IMR-90 (cell line): ENCODE data around the gene FGD3. TPM values are rescaled to one million over a fixed set of nuclear protein-coding genes. Genes with fewer than 3 reads are reported as not detected.

ENCODE experiments used
- ATAC-seq: fragments of 200-7000 bp; cut with Tn5 transposase; 2 replicates; pipeline ENCODE4 v1.9.1; 2020; ENCODE audit warnings: low read depth, mild to moderate bottlenecking, moderate library complexity
- BruUV-seq: library from RNA; stranded (reverse); fragments of 400-500 nt; replicated peaks from 2 replicates; lab custom pipeline; 2021; lab: Mats Ljungman, UMichigan
- CTCF ChIA-PET: fragments of 300-600 bp; formaldehyde crosslinking; extraction: SDS; loops from one replicate; lab custom pipeline; 2021; ENCODE audit warnings: antibody characterized with exemption; lab: Yijun Ruan, JAX
- POLR2A ChIA-PET: fragments of 300-600 bp; sonication (Branson Sonifier 250); formaldehyde crosslinking; loops from one replicate; lab custom pipeline; 2022; ENCODE audit warnings: antibody characterized with exemption; ENCODE audit not compliant: unreplicated experiment; lab: Charles Lee
- DNase-seq: peaks from one replicate; pipeline ENCODE4 v3.0.0; 2013
- H2AFZ ChIP-seq: replicated peaks from 2 replicates; pipeline ENCODE3; 2013; ENCODE audit warnings: low read length, mild to moderate bottlenecking; ENCODE audit not compliant: poor library complexity
- H2AK5ac ChIP-seq: 2 replicates; pipeline ENCODE4 v1.6.1; 2013; ENCODE audit warnings: low read depth, low read length, inconsistent platforms
- H2AK9ac ChIP-seq: replicated peaks from 2 replicates; pipeline ENCODE3; 2013; ENCODE audit warnings: mild to moderate bottlenecking, low read depth, low read length, moderate library complexity; ENCODE audit not compliant: poor library complexity
- H2BK120ac ChIP-seq: 2 replicates; pipeline ENCODE4 v1.6.1; 2013; ENCODE audit warnings: low read depth, low read length, inconsistent platforms
- H2BK15ac ChIP-seq: 3 replicates; pipeline ENCODE4 v1.6.1; 2013; ENCODE audit warnings: low read depth, low read length, inconsistent platforms
- H2BK20ac ChIP-seq: 2 replicates; pipeline ENCODE4 v1.6.1; 2013; ENCODE audit warnings: low read depth, mild to moderate bottlenecking, inconsistent platforms, low read length, moderate library complexity
- H2BK5ac ChIP-seq: 2 replicates; pipeline ENCODE4 v1.6.1; 2013; ENCODE audit warnings: mild to moderate bottlenecking, low read depth, low read length, inconsistent platforms; ENCODE audit not compliant: poor library complexity, severe bottlenecking
- H3K14ac ChIP-seq: replicated peaks from 2 replicates; pipeline ENCODE4 v1.6.1; 2013; ENCODE audit warnings: low read depth, low read length, inconsistent platforms
- H3K18ac ChIP-seq: 2 replicates; pipeline ENCODE4 v1.6.1; 2013; ENCODE audit warnings: low read depth, low read length, control low read depth
- H3K23ac ChIP-seq: 2 replicates; pipeline ENCODE4 v1.6.1; 2013; ENCODE audit warnings: low read depth, low read length, inconsistent platforms
- H3K27ac ChIP-seq: 2 replicates; pipeline ENCODE4 v1.5.1; 2013; ENCODE audit warnings: mild to moderate bottlenecking, control low read depth, low read length; ENCODE audit not compliant: insufficient read depth
- H3K27me3 ChIP-seq: 2 replicates; pipeline ENCODE4 v1.6.1; 2013; ENCODE audit warnings: low read length; ENCODE audit not compliant: control insufficient read depth, insufficient read depth
- H3K36me3 ChIP-seq: 2 replicates; pipeline ENCODE4 v1.6.1; 2013; ENCODE audit warnings: low read length, mixed read lengths; ENCODE audit not compliant: control insufficient read depth, insufficient read depth
- H3K4ac ChIP-seq: 2 replicates; pipeline ENCODE4 v1.6.1; 2013; ENCODE audit warnings: low read depth, low read length, inconsistent platforms
- H3K4me1 ChIP-seq: 2 replicates; pipeline ENCODE4 v1.6.1; 2013; ENCODE audit warnings: low read length, mixed read lengths; ENCODE audit not compliant: control insufficient read depth, insufficient read depth
- H3K4me2 ChIP-seq: 2 replicates; pipeline ENCODE4 v1.6.1; 2013; ENCODE audit warnings: low read depth, mild to moderate bottlenecking, control low read depth, low read length, moderate library complexity
- H3K4me3 ChIP-seq: 2 replicates; pipeline ENCODE4 v1.5.1; 2013; ENCODE audit warnings: low read depth, mild to moderate bottlenecking, control low read depth, low read length, moderate library complexity; ENCODE audit not compliant: insufficient read depth
- H3K56ac ChIP-seq: 2 replicates; pipeline ENCODE4 v1.6.1; 2013; ENCODE audit warnings: low read length, inconsistent platforms; ENCODE audit not compliant: insufficient read depth; ENCODE audit errors: extremely low read depth
- H3K79me1 ChIP-seq, 2 experiments: 2 replicates each; pipeline ENCODE4 v1.6.1; 2013; ENCODE audit warnings: low read length in 2 of 2, inconsistent platforms in 1 of 2, low read depth in 1 of 2
- H3K9ac ChIP-seq: 2 replicates; pipeline ENCODE4 v1.6.1; 2013; ENCODE audit warnings: low read depth, low read length, control low read depth
- H3K9me1 ChIP-seq: 2 replicates; pipeline ENCODE4 v1.6.1; 2013; ENCODE audit warnings: low read length, inconsistent platforms; ENCODE audit not compliant: insufficient read depth
- H3K9me3 ChIP-seq: 2 replicates; pipeline ENCODE4 v1.6.1; 2013; ENCODE audit warnings: low read length; ENCODE audit not compliant: control insufficient read depth, insufficient read depth
- H4K20me1 ChIP-seq: 2 replicates; pipeline ENCODE4 v1.6.1; 2013; ENCODE audit warnings: low read length, inconsistent platforms; ENCODE audit not compliant: insufficient read depth
- H4K5ac ChIP-seq: 2 replicates; pipeline ENCODE4 v1.6.1; 2013; ENCODE audit warnings: mild to moderate bottlenecking, low read depth, low read length, control low read depth
- H4K8ac ChIP-seq, 2 experiments: 2 replicates each; pipeline ENCODE4 v1.6.1; 2013; ENCODE audit warnings: low read depth in 2 of 2, low read length in 2 of 2, control low read depth in 1 of 2, inconsistent platforms in 1 of 2
- H4K91ac ChIP-seq: 2 replicates; pipeline ENCODE4 v1.6.1; 2013; ENCODE audit warnings: low read depth, low read length, inconsistent platforms; ENCODE audit not compliant: insufficient read depth
- FOS ChIP-seq: fragments of 150-350 bp; IDR thresholded peaks from 2 replicates; pipeline ENCODE4 v1.6.1; 2016; ENCODE audit warnings: low read depth, low read length
- MXI1 ChIP-seq: IDR thresholded peaks from 2 replicates; pipeline ENCODE4 v1.6.1; 2012; ENCODE audit warnings: low read depth, mild to moderate bottlenecking, low read length, moderate library complexity, borderline replicate concordance
- whole genome bisulfite sequencing, 2 experiments: methylation state at CpG; one replicate each; pipeline versions ENCODE4 v1.1.5 to v1.1.7; 2013; ENCODE audit warnings: missing lambda C conversion rate in 2 of 2; ENCODE audit not compliant: insufficient read length in 1 of 2; ENCODE audit errors: extremely low coverage in 2 of 2; 5-methylcytosine and 5-hydroxymethylcytosine counted together
- dilution Hi-C: fragments of 300-500 bp; cut with HindIII; formaldehyde crosslinking; loops from one replicate; pipeline ENCODE4 v1.14.3; 2018; ENCODE audit warnings: low sequenced_read_pairs; ENCODE audit not compliant: unreplicated experiment
- in situ Hi-C: fragments of 300-500 bp; cut with MboI; formaldehyde crosslinking; loops from 3 replicates; pipeline ENCODE4 v1.14.3; 2019; ENCODE audit warnings: low sequenced_read_pairs, inconsistent platforms, mixed read lengths
- intact Hi-C: fragments of 100-400 bp; cut with micrococcal nuclease; formaldehyde crosslinking; loops from 2 replicates; pipeline ENCODE4 v1.10.0; 2022
- polyA plus RNA-seq, 3 experiments: library from polyadenylated mRNA; depleted of rRNA; stranded (reverse); fragments of >200 nt; gene quantifications; 2 replicates each; pipeline ENCODE4 v1.2.3, GENCODE V29; 2012; ENCODE audit warnings: low replicate concordance in 1 of 3
- total RNA-seq: library from RNA; depleted of rRNA; stranded (reverse); fragments of >200 nt; gene quantifications from 2 replicates; pipeline ENCODE4 v1.2.3, GENCODE V29; 2012

Gene FGD3
- total and polyA plus RNA-seq, 2 of the 4 experiments (the other 2 are of a cell fraction) = not detected

- TF ChIP-seq FOS = no peak
- no peak for TF ChIP-seq MXI1
- Histone ChIP-seq H2BK15ac (no peak overlapping the region), H4K91ac (no peak overlapping the region), H2AK9ac (no peak overlapping the region), H3K79me1 (no peaks in the 10 kb centered on the region), H2AK5ac (no peak overlapping the region), H3K9me1 (no peaks in the 10 kb centered on the region), H2BK120ac (no peak overlapping the region), H3K4me3 (no peak overlapping the region), H3K23ac (no peak overlapping the region), H3K9me3 (no peaks in the 10 kb centered on the region), H3K4me2 (no peak overlapping the region), H4K20me1 (no peaks in the 10 kb centered on the region), H2AFZ (no peak overlapping the region), H3K36me3 (no peaks in the 10 kb centered on the region), H2BK5ac (no peak overlapping the region), H3K27ac (no peak overlapping the region), H3K18ac (no peak overlapping the region), H3K4me1 (no peaks in the 10 kb centered on the region), H4K5ac (no peak overlapping the region), H4K8ac (no peak overlapping the region), H3K14ac (no peak overlapping the region), H3K27me3 (peaks cover 10% of the 10 kb centered on the region), H2BK20ac (no peak overlapping the region), H3K9ac (no peak overlapping the region), H3K4ac (no peak overlapping the region), H3K56ac (no peak overlapping the region)
- DNase-seq (no peak), ATAC-seq (no peak)
- dilution Hi-C loops = no loop called here
- intact Hi-C loops = no loop called here
- ChIA-PET POLR2A (no interaction called here), CTCF (no interaction called here)
- no TSS peak for BruUV-seq
- no CpG with 5 or more reads among the region's 9 CpGs for WGBS, 2 experiments
- in situ Hi-C loops = loop anchor here (25.0 kb wide), 1 partner anchor 295 kb away; no protein-coding TSS in a partner anchor
Observed at GRCh38 chr9:93017621-93018020, 70.3 kb downstream of the FGD3 start.
